Measurements from ENCODE around the gene MRGPRD. TPM values are rescaled to one million over a fixed set of nuclear protein-coding genes. Genes with fewer than 3 reads are reported as not detected.

Gene MRGPRD
- total and polyA plus RNA-seq, 2 of the 8 experiments (the other 6 are each of a cell fraction or from before 2014, with no cell fraction given) = not detected

- Histone ChIP-seq H2BK12ac (ENCODE audit: low read depth, low read length) (no peak overlapping the region), H2BK15ac (ENCODE audit: low read length) (no peak overlapping the region), H2BK20ac (ENCODE audit: low read length) (no peak overlapping the region), H2BK120ac (replicated peaks; ENCODE audit: low read depth, low read length) (no peak overlapping the region), H3K27ac (ENCODE audit: low read depth, low read length) (no peak overlapping the region), H4K20me1 (replicated peaks in 1 of 2; ENCODE audit: control insufficient read depth in 1 of 2, insufficient read depth in 2 of 2, low read length in 2 of 2) (peaks cover 0 to 2% of the 10 kb centered on the region in 2 experiments), H3K36me3 (ENCODE audit: control insufficient read depth in 2 of 4, insufficient read depth in 4 of 4, low read length in 3 of 4) (peaks cover 4 to 14% (median 6%) of the 10 kb centered on the region in 4 experiments; a peak in 5 of 8 replicates), H2AK5ac (ENCODE audit: low read depth, low read length) (no peak overlapping the region), H4K8ac (ENCODE audit: extremely low read depth, insufficient read depth, low read length) (no peak overlapping the region), H3K4me1 (replicated peaks in 1 of 4; ENCODE audit: control insufficient read depth in 3 of 4, insufficient read depth in 4 of 4, low read length in 3 of 4) (no peaks in the 10 kb centered on the region), H4K5ac (ENCODE audit: insufficient read length, low read depth, low read length) (no peak overlapping the region), H3K23me2 (ENCODE audit: low read depth, low read length) (no peaks in the 10 kb centered on the region), H3K4me2 (ENCODE audit: insufficient read depth in 1 of 2, low read depth in 2 of 2, low read length in 2 of 2) (no peak overlapping the region), H3K18ac (ENCODE audit: extremely low read depth, low read length) (no peak overlapping the region), H2BK5ac (ENCODE audit: low read depth, low read length) (no peak overlapping the region), H3K14ac (ENCODE audit: insufficient read length) (no peak overlapping the region), H3K4me3 (ENCODE audit: extremely low read depth in 1 of 4, insufficient read depth in 2 of 4, low read depth in 3 of 4, low read length in 4 of 4) (no peak overlapping the region), H2AFZ (ENCODE audit: low read length) (no peak overlapping the region), H4K91ac (replicated peaks; ENCODE audit: insufficient read length, low read length) (no peak overlapping the region), H3K9me3 (ENCODE audit: insufficient read depth in 2 of 2, low read depth in 1 of 2, low read length in 1 of 2) (no peaks in the 10 kb centered on the region), H3K27me3 (replicated peaks in 1 of 4; ENCODE audit: control insufficient read depth in 3 of 4, extremely low read depth in 1 of 4, insufficient read depth in 3 of 4, low read length in 3 of 4) (no peaks in the 10 kb centered on the region), H3K9ac (replicated peaks in 1 of 4; ENCODE audit: extremely low read depth in 1 of 4, low read depth in 3 of 4, low read length in 3 of 4) (no peak overlapping the region), H3K23ac (ENCODE audit: insufficient read length) (no peak overlapping the region), H3K79me1 (ENCODE audit: low read depth, low read length) (no peaks in the 10 kb centered on the region), H3K4ac (replicated peaks; ENCODE audit: insufficient read length, low read depth, low read length) (no peak overlapping the region), H3K79me2 (ENCODE audit: control insufficient read depth in 1 of 2, insufficient read depth in 2 of 2, low read length in 2 of 2) (no peaks in the 10 kb centered on the region), H3K56ac (replicated peaks; ENCODE audit: insufficient read length, low read depth, low read length) (no peak overlapping the region)
- 91% methylated on average over 10 of the region's 18 CpGs; no CpG with 5 or more reads in 1 of the 2 experiments for WGBS, 2 experiments (ENCODE audit: extremely low coverage in 1 of 2, insufficient coverage in 1 of 2, insufficient read length in 1 of 2, insufficient replicate concordance in 2 of 2, low coverage in 1 of 2, low lambda C conversion rate in 2 of 2, missing lambda C conversion rate in 1 of 2)
- ChIA-PET CTCF (ENCODE audit: partially characterized antibody) (interaction anchor here (0.9 to 3.0 kb wide), 4 partner anchors 9 to 114 kb away, joined by 3 to 14 read pairs (median 5); no protein-coding TSS in a partner anchor), POLR2A (ENCODE audit: partially characterized antibody) (interaction anchor here (0.6 to 1.2 kb wide), 2 partner anchors 9 to 703 kb away, joined by 3 read pairs; no protein-coding TSS in a partner anchor)
- no peak for DNase-seq (ENCODE audit: low read depth in 1 of 2, low spot score in 2 of 2)
- FAIRE-seq = no peak
- TF ChIP-seq BACH1 (IDR thresholded peaks at IDR 0.05; ENCODE audit: low read length) (no peak), FOSL1 (IDR thresholded peaks at IDR 0.05; ENCODE audit: insufficient read depth, low read depth, low read length) (no peak), JUN (IDR thresholded peaks at IDR 0.05; ENCODE audit: low read depth, low read length) (no peak), RFX5 (IDR thresholded peaks at IDR 0.05; ENCODE audit: borderline replicate concordance, low read depth, low read length) (no peak), TAF1 (IDR thresholded peaks at IDR 0.05; ENCODE audit: low read depth, low read length) (no peak), SIN3A (conservative IDR thresholded peaks at IDR 0.05 in 1 of 2, IDR thresholded peaks at IDR 0.05 in 1 of 2; ENCODE audit: low read depth in 1 of 2, low read length in 2 of 2) (no peak), RAD21 (IDR thresholded peaks at IDR 0.05 in 1 of 2, conservative IDR thresholded peaks at IDR 0.05 in 1 of 2; ENCODE audit: low read depth in 2 of 2, low read length in 2 of 2) (no peak), RXRA (IDR thresholded peaks at IDR 0.05; ENCODE audit: insufficient read depth, low read depth, low read length) (no peak), NRF1 (IDR thresholded peaks at IDR 0.05; ENCODE audit: low read depth, low read length) (no peak), GABPA (IDR thresholded peaks at IDR 0.05; ENCODE audit: borderline replicate concordance, insufficient read depth, low read length) (no peak), BCL11A (IDR thresholded peaks at IDR 0.05; ENCODE audit: low read depth in 2 of 2, low read length in 2 of 2) (no peak)
These were observed 39.3 kb downstream of the MRGPRD start for GRCh38 chr11:68941324-68942094.

All from H1 (cell line).